D721Med (cell line): ENCODE measurements around the gene USP3.

Experiments
- DNase-seq: peaks from one replicate; pipeline ENCODE4 v3.0.0; 2011; ENCODE audit warnings: low spot score; ENCODE audit not compliant: insufficient read length
- FAIRE-seq: peaks from 2 replicates; lab custom pipeline; 2011; peaks lifted over from hg19 to GRCh38; lab: Jason Lieb, UNC
- TF ChIP-seq, protein P1 (sequence below): IDR thresholded peaks from 2 replicates; pipeline ENCODE4 v1.5.1; 2012; ENCODE audit warnings: mild to moderate bottlenecking, control low read depth; ENCODE audit not compliant: insufficient read depth; ENCODE audit errors: missing control alignments

USP3 gene

DNA sequence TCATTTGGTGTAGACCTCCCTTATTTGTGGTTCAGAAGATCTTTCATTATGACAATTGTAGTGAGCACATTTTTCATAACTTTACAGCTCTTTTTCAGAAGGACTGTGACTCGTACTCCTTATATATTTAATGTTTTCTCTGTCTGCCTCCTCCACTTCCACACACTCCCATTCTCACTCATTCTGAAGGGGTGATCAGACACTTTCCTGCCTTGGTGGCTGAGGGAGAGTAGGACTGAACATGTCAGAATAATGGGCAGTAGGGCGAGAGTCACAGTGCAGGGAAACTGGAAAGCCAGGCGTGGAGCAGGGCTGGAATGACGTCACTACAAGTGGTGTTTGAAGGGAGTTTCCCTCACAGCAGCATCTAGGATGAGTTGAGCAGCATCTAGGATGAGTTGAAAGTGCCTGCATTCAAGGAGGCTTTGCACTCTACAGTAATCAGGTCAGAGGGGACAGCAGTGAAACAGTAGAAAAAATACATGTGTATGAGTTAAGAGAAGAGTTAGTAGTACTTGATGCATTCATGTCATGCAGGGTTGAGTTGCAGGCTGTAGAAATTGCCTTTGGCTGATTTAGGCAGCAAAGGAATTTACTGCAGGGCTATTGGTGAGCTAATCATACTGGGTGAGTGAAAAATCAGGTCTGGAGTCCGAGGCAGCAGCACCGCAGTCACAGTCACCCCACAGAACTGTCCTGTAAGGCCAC is 56.5 kb downstream of the USP3 start:
- DNase-seq: no peak
- no peak for FAIRE-seq
- TF ChIP-seq, protein P1, sequence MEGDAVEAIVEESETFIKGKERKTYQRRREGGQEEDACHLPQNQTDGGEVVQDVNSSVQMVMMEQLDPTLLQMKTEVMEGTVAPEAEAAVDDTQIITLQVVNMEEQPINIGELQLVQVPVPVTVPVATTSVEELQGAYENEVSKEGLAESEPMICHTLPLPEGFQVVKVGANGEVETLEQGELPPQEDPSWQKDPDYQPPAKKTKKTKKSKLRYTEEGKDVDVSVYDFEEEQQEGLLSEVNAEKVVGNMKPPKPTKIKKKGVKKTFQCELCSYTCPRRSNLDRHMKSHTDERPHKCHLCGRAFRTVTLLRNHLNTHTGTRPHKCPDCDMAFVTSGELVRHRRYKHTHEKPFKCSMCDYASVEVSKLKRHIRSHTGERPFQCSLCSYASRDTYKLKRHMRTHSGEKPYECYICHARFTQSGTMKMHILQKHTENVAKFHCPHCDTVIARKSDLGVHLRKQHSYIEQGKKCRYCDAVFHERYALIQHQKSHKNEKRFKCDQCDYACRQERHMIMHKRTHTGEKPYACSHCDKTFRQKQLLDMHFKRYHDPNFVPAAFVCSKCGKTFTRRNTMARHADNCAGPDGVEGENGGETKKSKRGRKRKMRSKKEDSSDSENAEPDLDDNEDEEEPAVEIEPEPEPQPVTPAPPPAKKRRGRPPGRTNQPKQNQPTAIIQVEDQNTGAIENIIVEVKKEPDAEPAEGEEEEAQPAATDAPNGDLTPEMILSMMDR: no peak

DNA sequence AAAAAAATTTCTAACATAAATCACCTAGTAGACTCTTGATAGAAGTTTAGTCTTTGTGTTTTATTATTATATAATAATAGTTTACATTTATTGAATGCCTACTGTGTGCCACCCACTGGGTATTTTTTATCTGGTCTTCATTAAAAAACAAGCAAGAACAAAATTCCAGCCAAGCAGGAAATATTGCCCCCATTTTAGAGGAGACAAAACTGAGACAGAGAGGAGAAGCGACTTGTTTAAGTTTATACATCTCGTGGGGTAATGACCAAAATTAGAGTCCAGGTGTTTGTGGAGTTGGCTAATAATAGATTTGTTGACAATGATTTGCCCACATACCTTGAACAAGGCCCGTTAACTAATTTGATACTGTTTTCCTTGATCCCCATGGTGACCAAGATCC is 59.7 kb downstream of the USP3 start:
- no peak for FAIRE-seq
- TF ChIP-seq, protein P1: no peak
- DNase-seq: no peak

DNA sequence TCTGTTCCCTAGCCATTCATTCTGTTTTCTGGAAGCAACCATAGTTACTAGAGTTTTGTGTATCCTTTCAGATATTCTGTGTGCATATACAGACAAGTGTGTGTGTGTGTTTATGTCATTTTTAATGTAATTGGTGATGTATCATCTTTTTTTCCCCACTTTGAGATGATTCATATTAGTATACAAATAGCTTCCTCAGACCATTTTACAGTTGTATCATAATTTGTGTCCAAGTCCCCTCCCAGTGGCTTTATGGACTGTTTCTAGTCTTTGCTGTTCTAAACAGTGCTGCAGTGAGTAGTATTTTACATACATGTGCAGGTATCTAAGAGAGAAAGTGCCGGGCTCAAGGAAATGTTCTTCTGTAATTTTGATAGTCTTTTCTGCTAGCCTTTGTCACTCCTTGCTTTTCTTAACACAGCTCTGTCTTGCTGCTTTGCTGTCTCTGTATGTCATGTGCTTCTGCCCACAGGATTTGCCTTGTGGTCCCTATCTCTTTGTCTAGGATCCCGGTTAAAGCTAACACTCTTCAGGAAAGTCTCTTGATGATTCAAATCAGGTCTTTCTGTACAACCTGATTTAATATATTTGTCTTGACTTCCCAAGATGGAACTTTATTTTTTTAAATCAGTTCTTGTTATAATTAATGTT is 61.3 kb downstream of the USP3 start:
- TF ChIP-seq, protein P1: no peak
- no peak for DNase-seq
- no peak for FAIRE-seq

DNA sequence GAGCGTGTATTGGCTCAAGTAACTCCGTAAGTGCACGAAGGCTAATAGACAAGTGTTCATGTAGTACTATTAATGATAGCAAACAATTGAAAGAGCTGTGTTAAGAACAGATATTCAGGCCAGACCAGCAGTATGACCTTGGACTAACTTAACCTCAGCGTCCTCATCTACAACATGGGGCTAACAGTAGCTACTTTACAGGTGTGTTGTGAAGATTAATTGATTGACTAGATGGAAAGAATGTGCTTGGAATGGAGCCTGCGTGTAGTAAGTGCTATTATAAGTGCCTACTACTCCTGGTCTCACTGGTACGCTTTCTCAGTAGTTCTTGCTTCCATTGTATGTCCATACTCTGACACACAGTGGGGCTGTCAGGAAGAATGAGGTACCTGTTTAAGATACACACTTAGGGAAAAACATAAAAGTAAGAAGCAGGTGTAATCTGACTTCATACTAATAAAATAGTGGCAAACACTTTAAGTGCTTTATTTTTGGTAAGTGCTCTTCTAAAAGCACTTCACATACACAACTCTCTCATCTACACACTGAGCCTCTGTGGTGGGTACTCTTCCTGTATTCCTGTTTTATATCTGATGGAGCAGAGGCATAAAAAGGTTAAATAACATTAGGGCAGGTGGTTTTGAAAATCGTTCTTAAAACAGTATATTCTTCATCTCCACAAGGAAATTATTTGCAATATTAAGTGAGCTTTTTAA is 68.5 kb downstream of the USP3 start:
- no peak for FAIRE-seq
- TF ChIP-seq, protein P1: no peak
- DNase-seq: no peak

DNA sequence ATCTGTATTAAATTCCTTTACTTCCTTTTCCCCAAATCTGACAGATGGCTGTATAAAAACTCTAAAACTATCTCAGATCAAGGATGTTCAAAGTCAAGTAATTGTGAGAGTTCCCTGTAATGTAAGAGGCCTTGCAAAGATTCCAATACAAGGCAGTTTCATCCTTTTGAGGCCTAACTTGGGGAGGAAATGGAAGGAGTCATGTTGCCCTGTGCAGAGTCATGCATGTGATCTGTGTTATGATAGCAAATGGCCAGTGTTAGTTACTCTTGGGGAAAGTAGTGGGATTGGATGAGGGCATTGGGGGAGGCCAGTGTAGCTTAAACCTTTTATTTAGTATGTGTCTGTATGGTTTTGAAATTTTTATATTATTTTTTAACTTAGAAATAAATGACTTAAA is 69.1 kb downstream of the USP3 start:
- DNase-seq (no peak), FAIRE-seq (no peak)
- TF ChIP-seq, protein P1: no peak

DNA sequence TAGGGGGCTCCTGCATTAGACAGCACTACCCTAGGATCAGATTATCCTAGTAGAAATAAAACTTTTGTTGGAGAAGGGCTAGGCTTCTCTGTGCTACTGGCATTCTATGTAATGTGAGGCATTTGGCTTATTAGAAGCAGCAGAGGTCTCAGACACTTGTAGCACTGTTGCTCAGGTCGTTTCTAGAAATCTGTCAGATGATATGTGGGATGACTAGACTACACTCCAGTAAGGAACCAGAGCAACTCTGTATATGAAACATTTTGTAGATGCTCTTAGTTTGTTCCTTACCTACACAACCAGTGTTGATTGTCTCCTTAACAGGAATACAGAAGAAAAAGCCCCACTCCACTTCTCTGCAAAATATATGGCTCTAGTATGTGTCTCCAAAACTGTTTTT is 70.9 kb downstream of the USP3 start:
- TF ChIP-seq, protein P1: no peak
- DNase-seq (no peak), FAIRE-seq (no peak)
